ENCODE measurements around the gene NKX2-3. TPM values are rescaled to one million over a fixed set of nuclear protein-coding genes. Genes with fewer than 3 reads are reported as not detected.
A peak's percentile ranks its signal among the peaks of the same experiment; 100 is the strongest.

Gene NKX2-3
- total RNA-seq, 2 experiments from 2014 or later = not detected

GRCh38 chr10:99564361-99564760 lies 31.6 kb downstream of the NKX2-3 start:
- H3K4me2 ChIP-seq (ENCODE audit: low read length) = no peak overlapping the region
- no TSS peak for BruUV-seq (replicated peaks)
- H3K9me3 ChIP-seq (ENCODE audit: low read length) = no peaks in the 10 kb centered on the region
- ChIA-PET POLR2A (interaction anchor here (0.7 to 1.2 kb wide), 3 partner anchors 34 to 1959 kb away, joined by 3 to 4 read pairs (median 3); no protein-coding TSS in a partner anchor), CTCF (ENCODE audit: unreplicated experiment) (no interaction called here)
- no peaks in the 10 kb centered on the region for H4K20me1 ChIP-seq (ENCODE audit: insufficient read depth, low read length)
- DNase-seq (ENCODE audit: low spot score) = no peak
- peaks cover 21% of the 10 kb centered on the region for H3K4me1 ChIP-seq (ENCODE audit: insufficient read depth, low read length, poor library complexity, severe bottlenecking)
- intact Hi-C loops (cut with micrococcal nuclease; ENCODE audit: unreplicated experiment) = loop anchor here (5.0 kb wide), 2 partner anchors 127 to 148 kb away; no protein-coding TSS in a partner anchor
- H3K4me3 ChIP-seq (ENCODE audit: low read depth, low read length, poor library complexity, severe bottlenecking) = no peak overlapping the region
- H3K27ac ChIP-seq (ENCODE audit: low read depth, low read length, poor library complexity, severe bottlenecking) = no peak overlapping the region
- peak overlapping the region; percentile 42 for H2AFZ ChIP-seq (ENCODE audit: low read length)
- no peak for TF ChIP-seq CTCF (conservative IDR thresholded peaks at IDR 0.05; ENCODE audit: low read length)
- TF ChIP-seq EZH2phosphoT487 (IDR thresholded peaks at IDR 0.05; ENCODE audit: borderline replicate concordance, low read depth, low read length) = no peak
- no peaks in the 10 kb centered on the region for H3K36me3 ChIP-seq (ENCODE audit: insufficient read depth, low read length)
- H3K79me2 ChIP-seq (ENCODE audit: insufficient read depth, low read depth, low read length) = no peaks in the 10 kb centered on the region
- no peaks in the 10 kb centered on the region for H3K9me2 ChIP-seq (ENCODE audit: insufficient read depth, low read length)

- H4K20me1 ChIP-seq (ENCODE audit: insufficient read depth, low read length) = no peaks in the 10 kb centered on the region
- ChIA-PET CTCF (ENCODE audit: unreplicated experiment) (no interaction called here), POLR2A (interaction anchor here (0.5 to 1.2 kb wide), 6 partner anchors 34 to 1871 kb away, joined by 3 to 4 read pairs (median 3); no protein-coding TSS in a partner anchor)
- no peaks in the 10 kb centered on the region for H3K9me2 ChIP-seq (ENCODE audit: insufficient read depth, low read length)
- intact Hi-C loops (cut with micrococcal nuclease; ENCODE audit: unreplicated experiment) = no loop called here
- peaks cover 21% of the 10 kb centered on the region for H3K4me1 ChIP-seq (ENCODE audit: insufficient read depth, low read length, poor library complexity, severe bottlenecking)
- H3K4me2 ChIP-seq (ENCODE audit: low read length) = no peak overlapping the region
- no peak overlapping the region for H3K4me3 ChIP-seq (ENCODE audit: low read depth, low read length, poor library complexity, severe bottlenecking)
- no peaks in the 10 kb centered on the region for H3K79me2 ChIP-seq (ENCODE audit: insufficient read depth, low read depth, low read length)
- H3K9me3 ChIP-seq (ENCODE audit: low read length) = no peaks in the 10 kb centered on the region
- DNase-seq (ENCODE audit: low spot score) = no peak
- no peak for TF ChIP-seq CTCF (conservative IDR thresholded peaks at IDR 0.05; ENCODE audit: low read length)
- no peak for TF ChIP-seq EZH2phosphoT487 (IDR thresholded peaks at IDR 0.05; ENCODE audit: borderline replicate concordance, low read depth, low read length)
- H2AFZ ChIP-seq (ENCODE audit: low read length) = no peak overlapping the region
- no peak overlapping the region for H3K27ac ChIP-seq (ENCODE audit: low read depth, low read length, poor library complexity, severe bottlenecking)
- no peaks in the 10 kb centered on the region for H3K36me3 ChIP-seq (ENCODE audit: insufficient read depth, low read length)
- BruUV-seq (replicated peaks) = no TSS peak
These were observed 32.4 kb downstream of the NKX2-3 start for GRCh38 chr10:99565166-99565565.

GRCh38 chr10:99569253-99569939 lies 36.7 kb downstream of the NKX2-3 start:
- Histone ChIP-seq H3K27ac (ENCODE audit: low read depth, low read length, poor library complexity, severe bottlenecking) (no peak overlapping the region), H3K9me3 (ENCODE audit: low read length) (no peaks in the 10 kb centered on the region), H3K4me3 (ENCODE audit: low read depth, low read length, poor library complexity, severe bottlenecking) (no peak overlapping the region), H2AFZ (ENCODE audit: low read length) (no peak overlapping the region), H3K4me2 (ENCODE audit: low read length) (no peak overlapping the region), H3K36me3 (ENCODE audit: insufficient read depth, low read length) (no peaks in the 10 kb centered on the region), H3K9me2 (ENCODE audit: insufficient read depth, low read length) (no peaks in the 10 kb centered on the region), H3K4me1 (ENCODE audit: insufficient read depth, low read length, poor library complexity, severe bottlenecking) (no peaks in the 10 kb centered on the region), H3K79me2 (ENCODE audit: insufficient read depth, low read depth, low read length) (no peaks in the 10 kb centered on the region), H4K20me1 (ENCODE audit: insufficient read depth, low read length) (no peaks in the 10 kb centered on the region)
- no TSS peak for BruUV-seq (replicated peaks)
- no peak for TF ChIP-seq CTCF (conservative IDR thresholded peaks at IDR 0.05; ENCODE audit: low read length)
- no peak for TF ChIP-seq EZH2phosphoT487 (IDR thresholded peaks at IDR 0.05; ENCODE audit: borderline replicate concordance, low read depth, low read length)
- no peak for DNase-seq (ENCODE audit: low spot score)
- ChIA-PET POLR2A (no interaction called here), CTCF (ENCODE audit: unreplicated experiment) (no interaction called here)
- intact Hi-C loops (cut with micrococcal nuclease; ENCODE audit: unreplicated experiment) = no loop called here

Data from OCI-LY7 (cell line).